ENCODE measurements around the gene CDC42BPG. TPM values are rescaled to one million over a fixed set of nuclear protein-coding genes. Genes with fewer than 3 reads are reported as not detected.
A peak's percentile ranks its signal among the peaks of the same experiment; 100 is the strongest.

Gene CDC42BPG
- total and polyA plus RNA-seq, 8 donors, result 6.8 to 25.9 (median 9.0) TPM

DNA sequence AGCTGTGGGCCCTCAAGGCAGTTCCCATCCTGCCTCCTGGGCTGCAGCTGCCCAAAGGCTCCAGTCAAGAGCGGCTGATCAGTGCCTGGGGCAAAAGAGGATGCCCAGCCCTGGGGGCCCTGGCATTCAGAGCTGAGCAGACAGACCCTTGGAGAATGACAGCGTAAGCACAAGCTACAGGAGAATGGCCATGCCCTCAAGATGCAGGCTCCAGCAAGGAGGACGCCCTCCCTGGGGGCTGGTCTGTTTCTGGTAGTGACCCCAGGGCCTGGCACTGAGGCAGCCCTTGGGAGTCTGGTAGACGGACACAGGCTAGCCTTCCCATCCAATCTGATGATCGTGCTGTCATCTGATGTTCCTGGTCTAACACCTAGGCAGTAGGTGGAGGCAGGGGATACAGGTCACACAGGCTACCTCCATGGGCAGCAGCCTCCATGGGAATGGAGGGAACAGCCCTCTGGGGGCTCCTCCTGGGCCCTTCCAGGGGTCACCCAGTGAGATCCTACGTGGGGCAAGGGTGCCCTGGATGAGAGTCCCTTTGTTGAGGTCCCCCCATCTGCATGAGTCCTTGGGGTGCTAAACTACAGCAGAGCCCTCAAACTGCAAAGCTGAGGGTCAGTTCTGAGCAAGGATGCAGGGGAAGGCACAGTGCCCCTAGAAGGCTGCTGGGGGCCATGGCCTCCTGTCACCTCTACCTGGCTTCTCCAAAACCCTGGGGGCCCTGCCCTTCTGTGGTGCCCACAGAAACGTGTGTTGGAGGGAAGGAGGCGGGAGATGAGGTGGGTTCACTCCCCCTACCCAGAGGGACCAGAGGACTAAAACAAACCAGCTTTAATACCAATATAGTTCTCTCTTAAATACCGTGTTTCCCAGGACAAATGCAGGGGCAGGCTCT, 55.9 kb downstream of the CDC42BPG start:
- no peaks in the 10 kb centered on the region for H3K9me3 ChIP-seq
- no peaks in the 10 kb centered on the region for H3K27me3 ChIP-seq
- ATAC-seq (no peak), DNase-seq (peak in 1 of 4 donors; percentile 24)
- intact Hi-C loops (cut with DNase I), result no loop called here
- H3K27ac ChIP-seq, result no peak overlapping the region
- H3K4me1 ChIP-seq, result peaks cover 0 to 9% of the 10 kb centered on the region in 2 donors
- no peak for TF ChIP-seq CTCF (IDR thresholded peaks at IDR 0.05)
- H3K36me3 ChIP-seq, result peaks cover 0 to 44% of the 10 kb centered on the region in 2 donors
- H3K4me3 ChIP-seq, result no peak overlapping the region

GRCh38 chr11:64787526-64788320, 56.7 kb downstream of the CDC42BPG start:
- intact Hi-C loops (cut with DNase I), result no loop called here
- DNase-seq, result peak in 3 of 4 donors; percentile 34 to 87 (median 59)

DNA sequence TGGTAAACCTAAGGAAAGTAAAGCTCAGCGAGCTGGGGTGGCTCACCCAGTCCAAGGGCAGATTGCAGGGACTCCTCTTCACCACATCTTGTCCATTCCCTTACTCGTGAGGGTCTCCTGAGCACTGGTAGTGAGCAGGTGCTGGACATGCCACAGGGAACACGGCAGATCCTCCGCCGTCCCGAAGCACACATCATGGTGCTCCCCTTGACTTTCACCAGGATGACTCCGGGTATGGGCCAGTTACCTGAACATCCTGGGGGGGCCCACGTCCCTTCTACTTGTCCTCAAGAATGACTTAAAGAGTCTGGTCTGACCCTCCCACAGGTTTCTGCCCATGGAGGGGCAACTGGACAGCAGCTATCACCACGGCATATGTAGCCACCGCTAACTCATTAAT, 58.1 kb downstream of the CDC42BPG start:
- DNase-seq (peak in 1 of 4 donors; percentile 13), ATAC-seq (no peak)
- peaks cover 0 to 30% of the 10 kb centered on the region in 2 donors for H3K36me3 ChIP-seq
- no peaks in the 10 kb centered on the region for H3K27me3 ChIP-seq
- H3K27ac ChIP-seq, result no peak overlapping the region
- intact Hi-C loops (cut with DNase I), result no loop called here
- no peak for TF ChIP-seq CTCF (IDR thresholded peaks at IDR 0.05)
- no peaks in the 10 kb centered on the region for H3K9me3 ChIP-seq
- peaks cover 0 to 9% of the 10 kb centered on the region in 2 donors for H3K4me1 ChIP-seq
- no peak overlapping the region for H3K4me3 ChIP-seq

More at GRCh38 chr11:64787526-64788320, 56.7 kb downstream of the CDC42BPG start:
- no peak overlapping the region for H3K4me3 ChIP-seq
- H3K4me1 ChIP-seq, result peaks cover 0 to 9% of the 10 kb centered on the region in 2 donors
- H3K9me3 ChIP-seq, result no peaks in the 10 kb centered on the region
- H3K27me3 ChIP-seq, result no peaks in the 10 kb centered on the region
- peak; percentile 77 for ATAC-seq
- H3K27ac ChIP-seq, result no peak overlapping the region
- TF ChIP-seq CTCF (IDR thresholded peaks at IDR 0.05), result peak; percentile 58 to 72
- peaks cover 0 to 43% of the 10 kb centered on the region in 2 donors for H3K36me3 ChIP-seq

- Histone ChIP-seq H3K4me3 (no peak overlapping the region), H3K36me3 (peaks cover 0 to 17% of the 10 kb centered on the region in 2 donors), H3K9me3 (no peaks in the 10 kb centered on the region), H3K27ac (no peak overlapping the region), H3K27me3 (no peaks in the 10 kb centered on the region), H3K4me1 (peaks cover 0 to 12% of the 10 kb centered on the region in 2 donors)
- no peak for TF ChIP-seq CTCF (IDR thresholded peaks at IDR 0.05)
- DNase-seq (peak in 1 of 4 donors; percentile 3), ATAC-seq (peak; percentile 22)
- intact Hi-C loops (cut with DNase I), result no loop called here
Measured at GRCh38 chr11:64784813-64785581, 59.5 kb downstream of the CDC42BPG start.
